ENCODE data around the gene CILP. TPM values are rescaled to one million over a fixed set of nuclear protein-coding genes. Genes with fewer than 3 reads are reported as not detected.
"Not testable (repeated sequence)": the region's sequence is repeated elsewhere in the genome, so short reads cannot be mapped to it uniquely, and the experiment has no call there.

The CILP gene
- total RNA-seq, 4 donors from 2014 or later: 14.4 to 26.9 (median 17.8) TPM

GRCh38 chr15:65231306-65231705, 20.0 kb upstream of the CILP start:
- Histone ChIP-seq H3K27me3 (no peaks in the 10 kb centered on the region), H3K4me1 (no peaks in the 10 kb centered on the region), H3K27ac (no peak overlapping the region), H3K9me3 (no peaks in the 10 kb centered on the region), H3K4me3 (no peak overlapping the region), H3K36me3 (no peaks in the 10 kb centered on the region)
- no peak for TF ChIP-seq POLR2A (IDR thresholded peaks at IDR 0.05)
- no peak for TF ChIP-seq CTCF (IDR thresholded peaks at IDR 0.05)
- DNase-seq: no peak

DNA sequence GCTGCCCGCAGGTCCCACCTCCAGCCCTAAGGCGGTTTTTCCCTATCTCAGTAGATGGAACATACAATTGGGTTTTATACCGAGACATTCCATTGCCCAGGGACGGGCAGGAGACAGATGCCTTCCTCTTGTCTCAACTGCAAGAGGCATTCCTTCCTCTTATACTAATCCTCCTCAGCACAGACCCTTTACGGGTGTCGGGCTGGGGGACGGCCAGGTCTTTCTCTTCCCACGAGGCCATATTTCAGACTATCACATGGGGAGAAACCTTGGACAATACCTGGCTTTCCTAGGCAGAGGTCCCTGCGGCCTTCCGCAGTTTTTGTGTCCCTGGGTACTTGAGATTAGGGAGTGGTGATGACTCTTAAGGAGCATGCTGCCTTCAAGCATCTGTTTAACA, 15.6 kb upstream of the CILP start:
- not testable (repeated sequence) for H3K4me1 ChIP-seq, H3K27ac ChIP-seq, H3K9me3 ChIP-seq, H3K27me3 ChIP-seq, H3K36me3 ChIP-seq, DNase-seq, H3K4me3 ChIP-seq

DNA sequence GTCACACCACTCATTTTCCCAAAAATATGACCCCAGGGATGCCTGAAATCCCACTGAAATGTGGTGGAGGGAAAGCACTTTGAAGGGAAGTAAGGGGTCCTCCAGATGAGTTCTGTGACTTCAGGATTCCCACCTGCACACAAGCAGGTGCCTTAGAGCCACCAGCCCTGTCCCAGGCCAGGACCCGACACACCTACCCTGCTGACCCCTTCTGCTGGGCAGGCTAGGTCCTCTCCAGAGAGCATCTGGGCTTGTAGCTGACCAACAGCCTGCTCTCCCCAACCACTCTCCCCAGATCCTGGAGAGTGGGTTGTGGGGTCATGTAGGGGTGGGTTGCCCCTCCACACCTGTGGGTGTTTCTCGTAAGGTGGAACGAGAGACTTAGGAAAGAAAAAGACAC, 14.9 kb upstream of the CILP start:
- TF ChIP-seq CTCF (IDR thresholded peaks at IDR 0.05) (no peak), POLR2A (IDR thresholded peaks at IDR 0.05) (no peak)
- Histone ChIP-seq H3K36me3 (no peaks in the 10 kb centered on the region), H3K4me3 (no peak overlapping the region), H3K27ac (no peak overlapping the region), H3K27me3 (no peaks in the 10 kb centered on the region), H3K9me3 (no peaks in the 10 kb centered on the region), H3K4me1 (no peaks in the 10 kb centered on the region)
- no peak for DNase-seq

GRCh38 chr15:65223996-65224395, 12.7 kb upstream of the CILP start:
- Histone ChIP-seq H3K4me3 (no peak overlapping the region), H3K9me3 (no peaks in the 10 kb centered on the region)
- no peak for TF ChIP-seq CTCF (IDR thresholded peaks at IDR 0.05)
- no peak for TF ChIP-seq POLR2A (IDR thresholded peaks at IDR 0.05)

GRCh38 chr15:65222891-65223290, 11.6 kb upstream of the CILP start:
- DNase-seq: no peak
- H3K4me1 ChIP-seq: no peaks in the 10 kb centered on the region
- no peaks in the 10 kb centered on the region for H3K9me3 ChIP-seq
- no peaks in the 10 kb centered on the region for H3K36me3 ChIP-seq
- no peak overlapping the region for H3K27ac ChIP-seq
- no peak for TF ChIP-seq CTCF (IDR thresholded peaks at IDR 0.05)
- TF ChIP-seq POLR2A (IDR thresholded peaks at IDR 0.05): no peak
- H3K4me3 ChIP-seq: no peak overlapping the region
- H3K27me3 ChIP-seq: no peaks in the 10 kb centered on the region

More at GRCh38 chr15:65223996-65224395, 12.7 kb upstream of the CILP start:
- Histone ChIP-seq H3K27me3 (no peaks in the 10 kb centered on the region), H3K4me1 (no peaks in the 10 kb centered on the region), H3K27ac (no peak overlapping the region), H3K36me3 (no peaks in the 10 kb centered on the region)
- no peak for DNase-seq

GRCh38 chr15:65221697-65222096, 10.4 kb upstream of the CILP start:
- Histone ChIP-seq H3K4me3 (no peak overlapping the region), H3K27ac (no peak overlapping the region), H3K4me1 (no peaks in the 10 kb centered on the region), H3K27me3 (no peaks in the 10 kb centered on the region), H3K36me3 (no peaks in the 10 kb centered on the region), H3K9me3 (no peaks in the 10 kb centered on the region)
- no peak for TF ChIP-seq CTCF (IDR thresholded peaks at IDR 0.05)
- no peak for DNase-seq

All from Peyer's patch (tissue), 4 donors.